Left lung (tissue), 10 donors: ENCODE measurements around the gene NIPAL4. TPM values are rescaled to one million over a fixed set of nuclear protein-coding genes. Genes with fewer than 3 reads are reported as not detected.

Source experiments
- ATAC-seq: fragments of 200-7000 bp; cut with Tn5 transposase; one replicate; pipeline ENCODE4 v1.9.1; 2020; ENCODE audit warnings: moderate library complexity
- DNase-seq, 4 donors: peaks; one replicate each; pipeline ENCODE4 v3.0.0-alpha.2; 2013 to 2020
- H3K27ac ChIP-seq, 2 donors: fragments of 200-600 bp; sonication (generic) in 1 of 2; one replicate each; pipeline versions ENCODE4 v1.5.0 to v1.8.0; 2020 to 2021
- H3K27me3 ChIP-seq, 2 donors: fragments of 200-600 bp; sonication (generic) in 1 of 2; one replicate each; pipeline versions ENCODE4 v1.5.0 to v1.8.0; 2020 to 2021
- H3K36me3 ChIP-seq, 2 donors: fragments of 200-600 bp; sonication (generic) in 1 of 2; one replicate each; pipeline versions ENCODE4 v1.5.0 to v1.8.0; 2020 to 2021
- H3K4me1 ChIP-seq, 2 donors: fragments of 200-600 bp; one replicate each; pipeline ENCODE4 v1.8.0; 2021
- H3K4me3 ChIP-seq, 2 donors: fragments of 200-600 bp; sonication (generic) in 1 of 2; one replicate each; pipeline versions ENCODE4 v1.5.0 to v1.8.0; 2020 to 2021; ENCODE audit warnings: mild to moderate bottlenecking in 1 of 2
- H3K9me3 ChIP-seq, 2 donors: fragments of 200-600 bp; sonication (generic) in 1 of 2; one replicate each; pipeline versions ENCODE4 v1.5.0 to v1.8.0; 2020 to 2021
- CTCF ChIP-seq, 2 donors: fragments of 200-600 bp; sonication (generic) in 1 of 2; IDR thresholded peaks; one replicate each; pipeline versions ENCODE4 v1.5.0 to v1.8.0; 2021; ENCODE audit warnings: antibody characterized with exemption in 2 of 2
- intact Hi-C, 2 donors: fragments of 100-400 bp; cut with DNase I; formaldehyde crosslinking; loops; one replicate each; pipeline versions ENCODE4 v1.11.2 to v1.14.2; 2022
- polyA plus RNA-seq, 6 donors: library from polyadenylated mRNA; unstranded; fragments of 120-200 nt; gene quantifications; one replicate each; pipeline ENCODE4 v1.2.1, GENCODE V29; 2013; ENCODE audit not compliant: insufficient read length in 6 of 6
- total RNA-seq, 2 donors: library from RNA; stranded (reverse); fragmentation: NEBNext Ultra II Directional; extraction: Animal tissue kit (Norgen Biotek cat#: 25700); gene quantifications; one replicate each; pipeline ENCODE4 v1.2.1, GENCODE V29; 2021
- donor health status: DM: no; HTN: yes; CAD: no.
- donor health status: DM: no; HTN: no; CAD: no.

The NIPAL4 gene
- total and polyA plus RNA-seq, 8 donors, result 0.06 to 0.39 (median 0.14) TPM; not detected in 1

- peak overlapping the region in 1 of 2 donors; percentile 43 for H3K27ac ChIP-seq
- H3K27me3 ChIP-seq, result no peaks in the 10 kb centered on the region
- H3K4me3 ChIP-seq, result no peak overlapping the region
- intact Hi-C loops, result no loop called here
- TF ChIP-seq CTCF (IDR thresholded peaks at IDR 0.05), result no peak
- peak in 1 of 4 donors; percentile 58 for DNase-seq
- H3K36me3 ChIP-seq, result peaks cover 0 to 39% of the 10 kb centered on the region in 2 donors
- ATAC-seq, result peak; percentile 68
- H3K9me3 ChIP-seq, result no peaks in the 10 kb centered on the region
- H3K4me1 ChIP-seq, result peaks cover 2 to 26% of the 10 kb centered on the region in 2 donors
Measured at GRCh38 chr5:157502143-157502647, 42.2 kb downstream of the NIPAL4 start.

GRCh38 chr5:157504053-157504452 is 44.0 kb downstream of the NIPAL4 start:
- no peak overlapping the region for H3K4me3 ChIP-seq
- H3K4me1 ChIP-seq, result peaks cover 6 to 27% of the 10 kb centered on the region in 2 donors
- no peaks in the 10 kb centered on the region for H3K27me3 ChIP-seq
- no peaks in the 10 kb centered on the region for H3K9me3 ChIP-seq
- TF ChIP-seq CTCF (IDR thresholded peaks at IDR 0.05), result no peak
- DNase-seq (no peak), ATAC-seq (no peak)
- H3K36me3 ChIP-seq, result peaks cover 0 to 45% of the 10 kb centered on the region in 2 donors
- H3K27ac ChIP-seq, result no peak overlapping the region
- intact Hi-C loops, result no loop called here

DNA sequence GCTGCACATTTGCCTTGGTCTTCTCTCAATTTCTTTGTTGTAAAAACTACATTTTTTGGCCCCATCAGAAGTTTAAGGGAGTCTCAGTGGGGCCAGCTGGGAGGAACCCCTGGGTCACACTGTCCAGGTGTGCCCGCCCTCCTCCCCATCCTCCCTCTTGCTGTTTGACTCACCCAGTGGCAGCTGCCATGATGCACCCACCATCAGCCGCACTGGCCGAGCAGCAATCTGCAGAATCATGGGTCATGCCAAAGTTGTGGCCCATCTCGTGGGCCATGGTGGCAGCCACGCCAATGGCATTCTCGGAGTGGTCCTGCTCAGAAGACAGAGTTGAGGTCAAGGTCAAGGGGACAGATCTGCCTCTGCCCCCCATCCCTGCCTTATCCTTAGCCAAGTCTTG is 45.5 kb downstream of the NIPAL4 start:
- DNase-seq, result no peak
- H3K9me3 ChIP-seq, result no peaks in the 10 kb centered on the region
- intact Hi-C loops, result no loop called here
- H3K4me3 ChIP-seq, result no peak overlapping the region
- H3K4me1 ChIP-seq, result peaks cover 6 to 27% of the 10 kb centered on the region in 2 donors
- no peak for TF ChIP-seq CTCF (IDR thresholded peaks at IDR 0.05)
- H3K27me3 ChIP-seq, result no peaks in the 10 kb centered on the region
- peaks cover 0 to 47% of the 10 kb centered on the region in 2 donors for H3K36me3 ChIP-seq
- no peak overlapping the region for H3K27ac ChIP-seq
- no peak for ATAC-seq

GRCh38 chr5:157506066-157506590 is 46.1 kb downstream of the NIPAL4 start:
- DNase-seq, result no peak

More at GRCh38 chr5:157506066-157506590, 46.1 kb downstream of the NIPAL4 start:
- no peak for TF ChIP-seq CTCF (IDR thresholded peaks at IDR 0.05)
- H3K27ac ChIP-seq, result peak overlapping the region in 1 of 2 donors; percentile 10
- intact Hi-C loops, result no loop called here
- H3K27me3 ChIP-seq, result no peaks in the 10 kb centered on the region
- H3K4me3 ChIP-seq, result no peak overlapping the region
- ATAC-seq, result no peak
- H3K9me3 ChIP-seq, result no peaks in the 10 kb centered on the region
- H3K36me3 ChIP-seq, result peaks cover 0 to 47% of the 10 kb centered on the region in 2 donors
- peaks cover 8 to 31% of the 10 kb centered on the region in 2 donors for H3K4me1 ChIP-seq
